Measurements from ENCODE around the gene SRPK3. TPM values are rescaled to one million over a fixed set of nuclear protein-coding genes. Genes with fewer than 3 reads are reported as not detected.

Gene SRPK3
- total RNA-seq, 1 donor from 2014 or later: not detected

- peaks cover 9% of the 10 kb centered on the region for H3K36me3 Mint-ChIP-seq
- H3K9me3 Mint-ChIP-seq: peaks cover 13% of the 10 kb centered on the region
- DNase-seq (ENCODE audit: extremely low spot score, unreplicated experiment): no peak
- H3K4me1 Mint-ChIP-seq (ENCODE audit: unreplicated experiment): no peaks in the 10 kb centered on the region
- TF ChIP-seq CTCF (conservative IDR thresholded peaks at IDR 0.05): no peak
- no peak overlapping the region for H3K27ac Mint-ChIP-seq
- H3K27me3 Mint-ChIP-seq: peaks cover 47% of the 10 kb centered on the region
- H3K4me3 Mint-ChIP-seq: peak overlapping the region; percentile 76
Observed at GRCh38 chrX:153829549-153829798, 48.6 kb downstream of the SRPK3 start.

- Mint-ChIP-seq H3K36me3 (peaks cover 9% of the 10 kb centered on the region), H3K27ac (no peak within 1 kb of the TSS), H3K4me3 (peak within 1 kb of the TSS; percentile 76), H3K9me3 (peaks cover 13% of the 10 kb centered on the region), H3K4me1 (ENCODE audit: unreplicated experiment) (no peaks in the 10 kb centered on the region), H3K27me3 (peaks cover 51% of the 10 kb centered on the region)
- DNase-seq (ENCODE audit: extremely low spot score, unreplicated experiment): no peak
- TF ChIP-seq CTCF (conservative IDR thresholded peaks at IDR 0.05): no peak
Observed at GRCh38 chrX:153829799-153830639, 49.2 kb downstream of the SRPK3 start, which contains the start of gene PDZD4. TSS of gene PDZD4 (minus strand) at chrX:153830544. CDS start at chrX:153830298, 246 bp downstream.

- no peak for TF ChIP-seq CTCF (conservative IDR thresholded peaks at IDR 0.05)
- peak overlapping the region; percentile 69 for H3K4me3 Mint-ChIP-seq
- H3K9me3 Mint-ChIP-seq: peaks cover 13% of the 10 kb centered on the region
Observed at GRCh38 chrX:153830640-153831428, 50.0 kb downstream of the SRPK3 start.

GRCh38 chrX:153831429-153832150 lies 50.7 kb downstream of the SRPK3 start:
- peak overlapping the region; percentile 70 for H3K4me3 Mint-ChIP-seq
- no peak overlapping the region for H3K27ac Mint-ChIP-seq
- peaks cover 46% of the 10 kb centered on the region for H3K27me3 Mint-ChIP-seq
- no peak for DNase-seq (ENCODE audit: extremely low spot score, unreplicated experiment)
- peaks cover 13% of the 10 kb centered on the region for H3K9me3 Mint-ChIP-seq
- H3K4me1 Mint-ChIP-seq (ENCODE audit: unreplicated experiment): no peaks in the 10 kb centered on the region
- H3K36me3 Mint-ChIP-seq: peaks cover 9% of the 10 kb centered on the region
- no peak for TF ChIP-seq CTCF (conservative IDR thresholded peaks at IDR 0.05)

More at GRCh38 chrX:153830640-153831428, 50.0 kb downstream of the SRPK3 start:
- Mint-ChIP-seq H3K27me3 (peaks cover 47% of the 10 kb centered on the region), H3K36me3 (peaks cover 9% of the 10 kb centered on the region), H3K27ac (no peak overlapping the region), H3K4me1 (ENCODE audit: unreplicated experiment) (no peaks in the 10 kb centered on the region)
- no peak for DNase-seq (ENCODE audit: extremely low spot score, unreplicated experiment)

- no peak overlapping the region for H3K27ac Mint-ChIP-seq
- peaks cover under 1% of the 10 kb centered on the region for H3K36me3 Mint-ChIP-seq
- no peak for TF ChIP-seq CTCF (conservative IDR thresholded peaks at IDR 0.05)
- peaks cover 4% of the 10 kb centered on the region for H3K9me3 Mint-ChIP-seq
- DNase-seq (ENCODE audit: extremely low spot score, unreplicated experiment): no peak
- no peaks in the 10 kb centered on the region for H3K4me1 Mint-ChIP-seq (ENCODE audit: unreplicated experiment)
- H3K4me3 Mint-ChIP-seq: no peak overlapping the region
- H3K27me3 Mint-ChIP-seq: peaks cover 37% of the 10 kb centered on the region
Observed at GRCh38 chrX:153832728-153833127, 51.9 kb downstream of the SRPK3 start.

Other genes starting within 250 kb of the SRPK3 start
- gene CCNQ, start 181.9 kb upstream of the SRPK3 start, total RNA-seq (ENCODE audit: low replicate concordance): 19.0 and 19.9 TPM in 2 replicates
- gene DUSP9, start 133.8 kb upstream of the SRPK3 start, total RNA-seq (ENCODE audit: low replicate concordance): 5.8 and 9.5 TPM in 2 replicates
- gene PNCK, start 107.2 kb upstream of the SRPK3 start, total RNA-seq (ENCODE audit: low replicate concordance): 2.2 and 3.7 TPM in 2 replicates
- gene SLC6A8, start 93.1 kb upstream of the SRPK3 start, total RNA-seq (ENCODE audit: low replicate concordance): 19.9 and 56.8 TPM in 2 replicates
- 160 and 223 TPM in 2 replicates for gene BCAP31, start 56.7 kb upstream of the SRPK3 start, total RNA-seq (ENCODE audit: low replicate concordance)
- gene ABCD1, start 56.2 kb upstream of the SRPK3 start, total RNA-seq (ENCODE audit: low replicate concordance): 6.2 and 8.0 TPM in 2 replicates
- 1.2 and 1.4 TPM in 2 replicates for gene PLXNB3, start 16.8 kb upstream of the SRPK3 start, total RNA-seq (ENCODE audit: low replicate concordance)
- gene IDH3G, start 13.3 kb downstream of the SRPK3 start, total RNA-seq (ENCODE audit: low replicate concordance): 42.9 and 50.0 TPM in 2 replicates
- gene SSR4, start 13.6 kb downstream of the SRPK3 start, total RNA-seq (ENCODE audit: low replicate concordance): 271 and 390 TPM in 2 replicates
- 2.7 and 23.9 TPM in 2 replicates for gene PDZD4, start 49.5 kb downstream of the SRPK3 start, total RNA-seq (ENCODE audit: low replicate concordance)
- 2.9 and 12.6 TPM in 2 replicates for gene L1CAM, start 105.1 kb downstream of the SRPK3 start, total RNA-seq (ENCODE audit: low replicate concordance)
- not detected in 2 replicates for gene AVPR2, start 123.6 kb downstream of the SRPK3 start, total RNA-seq (ENCODE audit: low replicate concordance)
- 7.7 and 8.8 TPM in 2 replicates for gene ARHGAP4, start 145.2 kb downstream of the SRPK3 start, total RNA-seq (ENCODE audit: low replicate concordance)
- 73.8 and 82.7 TPM in 2 replicates for gene NAA10, start 154.0 kb downstream of the SRPK3 start, total RNA-seq (ENCODE audit: low replicate concordance)
- gene RENBP, start 163.6 kb downstream of the SRPK3 start, total RNA-seq (ENCODE audit: low replicate concordance): 4.9 and 6.7 TPM in 2 replicates
- 81.2 and 98.0 TPM in 2 replicates for gene HCFC1, start 190.8 kb downstream of the SRPK3 start, total RNA-seq (ENCODE audit: low replicate concordance)
- gene TMEM187, start 191.7 kb downstream of the SRPK3 start, total RNA-seq (ENCODE audit: low replicate concordance): 14.4 and 15.2 TPM in 2 replicates
- gene IRAK1, start 238.9 kb downstream of the SRPK3 start, total RNA-seq (ENCODE audit: low replicate concordance): 83.8 and 86.1 TPM in 2 replicates